Fibroblast of the aortic adventitia (primary cell): ENCODE data around the gene PHACTR1. TPM values are rescaled to one million over a fixed set of nuclear protein-coding genes. Genes with fewer than 3 reads are reported as not detected.

ENCODE experiments used
- DNase-seq: peaks from one replicate; pipeline ENCODE4 v3.0.0-alpha.2; 2010; ENCODE audit warnings: low read depth
- H3K4me3 ChIP-seq: 2 replicates; pipeline ENCODE4 v1.5.1; 2011; ENCODE audit warnings: low read depth, mild to moderate bottlenecking, control low read depth, low read length, moderate library complexity
- CTCF ChIP-seq: IDR thresholded peaks from 2 replicates; pipeline ENCODE4 v1.5.1; 2011; ENCODE audit warnings: mild to moderate bottlenecking, low read length, control low read depth, inconsistent platforms; ENCODE audit not compliant: insufficient read depth
- total RNA-seq: library from RNA; depleted of rRNA; stranded (reverse); fragments of >200 nt; gene quantifications from 2 replicates; pipeline ENCODE4 v1.2.3, GENCODE V29; 2012; ENCODE audit warnings: low replicate concordance

The PHACTR1 gene
- total RNA-seq, 1 donor = 0.99 TPM

GRCh38 chr6:12923644-12924235, 207.2 kb downstream of the PHACTR1 start:
- no peak for DNase-seq
- TF ChIP-seq CTCF = no peak
- H3K4me3 ChIP-seq = no peak overlapping the region

GRCh38 chr6:12924911-12925310, 208.3 kb downstream of the PHACTR1 start:
- no peak for TF ChIP-seq CTCF
- no peak for DNase-seq
- no peak overlapping the region for H3K4me3 ChIP-seq

GRCh38 chr6:12927746-12928145, 211.2 kb downstream of the PHACTR1 start:
- H3K4me3 ChIP-seq = no peak overlapping the region
- DNase-seq = no peak
- TF ChIP-seq CTCF = no peak

GRCh38 chr6:12929678-12930077, 213.1 kb downstream of the PHACTR1 start:
- no peak overlapping the region for H3K4me3 ChIP-seq
- TF ChIP-seq CTCF = no peak
- DNase-seq = no peak

GRCh38 chr6:12931639-12932038, 215.1 kb downstream of the PHACTR1 start:
- H3K4me3 ChIP-seq = no peak overlapping the region
- DNase-seq = no peak
- no peak for TF ChIP-seq CTCF

- H3K4me3 ChIP-seq = no peak overlapping the region
- TF ChIP-seq CTCF = no peak
- DNase-seq = no peak
Observed at GRCh38 chr6:12935637-12936036, 219.1 kb downstream of the PHACTR1 start.

GRCh38 chr6:12937971-12938370, 221.4 kb downstream of the PHACTR1 start:
- DNase-seq = no peak
- no peak for TF ChIP-seq CTCF
- H3K4me3 ChIP-seq = no peak overlapping the region
